SK-N-SH treated with all-trans-retinoic acid at 6 μM for 48 hours (cell line): ENCODE data around the gene PCA3.

Experiments
- ATAC-seq: fragments of 200-7000 bp; cut with Tn5 transposase; 3 replicates; pipeline ENCODE4 v1.9.1; 2020; ENCODE audit warnings: mild to moderate bottlenecking, moderate library complexity
- CSDC2 ChIP-seq: fragments of 250-450 bp; sonication (Bioruptor Pico); IDR thresholded peaks from 2 replicates; pipeline ENCODE4 v1.5.0; 2020; ENCODE audit warnings: mild to moderate bottlenecking, moderate library complexity
- OSR1 ChIP-seq: fragments of 250-450 bp; sonication (Bioruptor Pico); IDR thresholded peaks from 2 replicates; pipeline ENCODE4 v1.8.0; 2022; ENCODE audit warnings: moderate library complexity, mild to moderate bottlenecking, inconsistent platforms
- TCF4 ChIP-seq: fragments of 250-450 bp; sonication (Bioruptor Pico); IDR thresholded peaks from 2 replicates; pipeline ENCODE4 v1.8.0; 2021; ENCODE audit warnings: mild to moderate bottlenecking, moderate library complexity, borderline replicate concordance
- TOX ChIP-seq: fragments of 250-450 bp; sonication (Bioruptor Pico); IDR thresholded peaks from 2 replicates; pipeline ENCODE4 v1.8.0; 2021; ENCODE audit warnings: mild to moderate bottlenecking, moderate library complexity, borderline replicate concordance
- TSHZ2 ChIP-seq: fragments of 250-450 bp; sonication (Bioruptor Pico); IDR thresholded peaks from 2 replicates; pipeline ENCODE4 v1.5.0; 2020; ENCODE audit warnings: mild to moderate bottlenecking, moderate library complexity
- ZFP3 ChIP-seq: fragments of 250-450 bp; sonication (Bioruptor Pico); IDR thresholded peaks from 2 replicates; pipeline ENCODE4 v1.5.0; 2020; ENCODE audit warnings: mild to moderate bottlenecking, moderate library complexity
- ZNF565 ChIP-seq: fragments of 450-650 bp; formaldehyde crosslinking; conservative IDR thresholded peaks from 2 replicates; pipeline ENCODE4 v1.5.0; 2020; ENCODE audit warnings: low read depth, mild to moderate bottlenecking, moderate library complexity
- ZNF70 ChIP-seq: fragments of 450-650 bp; formaldehyde crosslinking; IDR thresholded peaks from 2 replicates; pipeline ENCODE4 v1.5.0; 2020; ENCODE audit warnings: mild to moderate bottlenecking, moderate library complexity

The PCA3 gene

GRCh38 chr9:76835571-76836283, 71.5 kb downstream of the PCA3 start:
- ATAC-seq, result peak; percentile 60; the same call in 2 of the 3 replicates

More at GRCh38 chr9:76835571-76836283, 71.5 kb downstream of the PCA3 start:
- TF ChIP-seq TSHZ2 (CRISPR knock-in tag), result no peak
- no peak for TF ChIP-seq ZFP3
- TF ChIP-seq OSR1, result no peak
- TF ChIP-seq TCF4 (CRISPR knock-in tag), result no peak
- TF ChIP-seq CSDC2, result no peak
- TF ChIP-seq ZNF565 (CRISPR knock-in tag), result no peak
- TF ChIP-seq TOX (CRISPR knock-in tag), result no peak
- TF ChIP-seq ZNF70 (CRISPR knock-in tag), result no peak
